IMR-90 (cell line): Measurements from ENCODE around the gene GABBR2. TPM values are rescaled to one million over a fixed set of nuclear protein-coding genes. Genes with fewer than 3 reads are reported as not detected.

Source experiments
- ATAC-seq: fragments of 200-7000 bp; cut with Tn5 transposase; 2 replicates; pipeline ENCODE4 v1.9.1; 2020; ENCODE audit warnings: low read depth, mild to moderate bottlenecking, moderate library complexity
- BruUV-seq: library from RNA; stranded (reverse); fragments of 400-500 nt; replicated peaks from 2 replicates; lab custom pipeline; 2021; lab: Mats Ljungman, UMichigan
- CTCF ChIA-PET: fragments of 300-600 bp; formaldehyde crosslinking; extraction: SDS; loops from one replicate; lab custom pipeline; 2021; ENCODE audit warnings: antibody characterized with exemption; lab: Yijun Ruan, JAX
- POLR2A ChIA-PET: fragments of 300-600 bp; sonication (Branson Sonifier 250); formaldehyde crosslinking; loops from one replicate; lab custom pipeline; 2022; ENCODE audit warnings: antibody characterized with exemption; ENCODE audit not compliant: unreplicated experiment; lab: Charles Lee
- DNase-seq: peaks from one replicate; pipeline ENCODE4 v3.0.0; 2013
- H2AFZ ChIP-seq: replicated peaks from 2 replicates; pipeline ENCODE3; 2013; ENCODE audit warnings: low read length, mild to moderate bottlenecking; ENCODE audit not compliant: poor library complexity
- H2AK5ac ChIP-seq: 2 replicates; pipeline ENCODE4 v1.6.1; 2013; ENCODE audit warnings: low read depth, low read length, inconsistent platforms
- H2AK9ac ChIP-seq: replicated peaks from 2 replicates; pipeline ENCODE3; 2013; ENCODE audit warnings: mild to moderate bottlenecking, low read depth, low read length, moderate library complexity; ENCODE audit not compliant: poor library complexity
- H2BK120ac ChIP-seq: 2 replicates; pipeline ENCODE4 v1.6.1; 2013; ENCODE audit warnings: low read depth, low read length, inconsistent platforms
- H2BK15ac ChIP-seq: 3 replicates; pipeline ENCODE4 v1.6.1; 2013; ENCODE audit warnings: low read depth, low read length, inconsistent platforms
- H2BK20ac ChIP-seq: 2 replicates; pipeline ENCODE4 v1.6.1; 2013; ENCODE audit warnings: low read depth, mild to moderate bottlenecking, inconsistent platforms, low read length, moderate library complexity
- H2BK5ac ChIP-seq: 2 replicates; pipeline ENCODE4 v1.6.1; 2013; ENCODE audit warnings: mild to moderate bottlenecking, low read depth, low read length, inconsistent platforms; ENCODE audit not compliant: poor library complexity, severe bottlenecking
- H3K14ac ChIP-seq: replicated peaks from 2 replicates; pipeline ENCODE4 v1.6.1; 2013; ENCODE audit warnings: low read depth, low read length, inconsistent platforms
- H3K18ac ChIP-seq: 2 replicates; pipeline ENCODE4 v1.6.1; 2013; ENCODE audit warnings: low read depth, low read length, control low read depth
- H3K23ac ChIP-seq: 2 replicates; pipeline ENCODE4 v1.6.1; 2013; ENCODE audit warnings: low read depth, low read length, inconsistent platforms
- H3K27ac ChIP-seq: 2 replicates; pipeline ENCODE4 v1.5.1; 2013; ENCODE audit warnings: mild to moderate bottlenecking, control low read depth, low read length; ENCODE audit not compliant: insufficient read depth
- H3K27me3 ChIP-seq: 2 replicates; pipeline ENCODE4 v1.6.1; 2013; ENCODE audit warnings: low read length; ENCODE audit not compliant: control insufficient read depth, insufficient read depth
- H3K36me3 ChIP-seq: 2 replicates; pipeline ENCODE4 v1.6.1; 2013; ENCODE audit warnings: low read length, mixed read lengths; ENCODE audit not compliant: control insufficient read depth, insufficient read depth
- H3K4ac ChIP-seq: 2 replicates; pipeline ENCODE4 v1.6.1; 2013; ENCODE audit warnings: low read depth, low read length, inconsistent platforms
- H3K4me1 ChIP-seq: 2 replicates; pipeline ENCODE4 v1.6.1; 2013; ENCODE audit warnings: low read length, mixed read lengths; ENCODE audit not compliant: control insufficient read depth, insufficient read depth
- H3K4me2 ChIP-seq: 2 replicates; pipeline ENCODE4 v1.6.1; 2013; ENCODE audit warnings: low read depth, mild to moderate bottlenecking, control low read depth, low read length, moderate library complexity
- H3K4me3 ChIP-seq: 2 replicates; pipeline ENCODE4 v1.5.1; 2013; ENCODE audit warnings: low read depth, mild to moderate bottlenecking, control low read depth, low read length, moderate library complexity; ENCODE audit not compliant: insufficient read depth
- H3K56ac ChIP-seq: 2 replicates; pipeline ENCODE4 v1.6.1; 2013; ENCODE audit warnings: low read length, inconsistent platforms; ENCODE audit not compliant: insufficient read depth; ENCODE audit errors: extremely low read depth
- H3K79me1 ChIP-seq, 2 experiments: 2 replicates each; pipeline ENCODE4 v1.6.1; 2013; ENCODE audit warnings: low read length in 2 of 2, inconsistent platforms in 1 of 2, low read depth in 1 of 2
- H3K9ac ChIP-seq: 2 replicates; pipeline ENCODE4 v1.6.1; 2013; ENCODE audit warnings: low read depth, low read length, control low read depth
- H3K9me1 ChIP-seq: 2 replicates; pipeline ENCODE4 v1.6.1; 2013; ENCODE audit warnings: low read length, inconsistent platforms; ENCODE audit not compliant: insufficient read depth
- H3K9me3 ChIP-seq: 2 replicates; pipeline ENCODE4 v1.6.1; 2013; ENCODE audit warnings: low read length; ENCODE audit not compliant: control insufficient read depth, insufficient read depth
- H4K20me1 ChIP-seq: 2 replicates; pipeline ENCODE4 v1.6.1; 2013; ENCODE audit warnings: low read length, inconsistent platforms; ENCODE audit not compliant: insufficient read depth
- H4K5ac ChIP-seq: 2 replicates; pipeline ENCODE4 v1.6.1; 2013; ENCODE audit warnings: mild to moderate bottlenecking, low read depth, low read length, control low read depth
- H4K8ac ChIP-seq, 2 experiments: 2 replicates each; pipeline ENCODE4 v1.6.1; 2013; ENCODE audit warnings: low read depth in 2 of 2, low read length in 2 of 2, control low read depth in 1 of 2, inconsistent platforms in 1 of 2
- H4K91ac ChIP-seq: 2 replicates; pipeline ENCODE4 v1.6.1; 2013; ENCODE audit warnings: low read depth, low read length, inconsistent platforms; ENCODE audit not compliant: insufficient read depth
- BHLHE40 ChIP-seq: fragments of 150-350 bp; IDR thresholded peaks from 2 replicates; pipeline ENCODE4 v1.6.1; 2016; ENCODE audit warnings: mild to moderate bottlenecking, low read depth, low read length
- CEBPB ChIP-seq: IDR thresholded peaks from 2 replicates; pipeline ENCODE4 v1.6.1; 2012; ENCODE audit warnings: low read depth, low read length, improper control_type of control experiment
- CHD1 ChIP-seq: IDR thresholded peaks from 2 replicates; pipeline ENCODE4 v1.6.1; 2012; ENCODE audit warnings: low read depth, low read length, improper control_type of control experiment
- CTCF ChIP-seq: conservative IDR thresholded peaks from 2 replicates; pipeline ENCODE4 v1.5.1; 2012; ENCODE audit warnings: mild to moderate bottlenecking, low read depth, low read length, improper control_type of control experiment
- ELK1 ChIP-seq: fragments of 150-350 bp; IDR thresholded peaks from 2 replicates; pipeline ENCODE4 v1.6.1; 2016; ENCODE audit warnings: low read depth, mild to moderate bottlenecking, low read length, moderate library complexity, borderline replicate concordance
- FOS ChIP-seq: fragments of 150-350 bp; IDR thresholded peaks from 2 replicates; pipeline ENCODE4 v1.6.1; 2016; ENCODE audit warnings: low read depth, low read length
- MAFK ChIP-seq: IDR thresholded peaks from 2 replicates; pipeline ENCODE4 v1.6.1; 2012; ENCODE audit warnings: low read depth, low read length, improper control_type of control experiment
- MAZ ChIP-seq: IDR thresholded peaks from 2 replicates; pipeline ENCODE4 v1.6.1; 2012; ENCODE audit warnings: low read depth, mild to moderate bottlenecking, low read length, improper control_type of control experiment, moderate library complexity, borderline replicate concordance
- NFE2L2 ChIP-seq: fragments of 150-350 bp; IDR thresholded peaks from 2 replicates; pipeline ENCODE4 v1.6.1; 2016; ENCODE audit warnings: low read depth, mild to moderate bottlenecking, low read length
- POLR2A ChIP-seq: IDR thresholded peaks from 2 replicates; pipeline ENCODE4 v1.6.1; 2012; ENCODE audit warnings: mild to moderate bottlenecking, low read depth, low read length
- RAD21 ChIP-seq: IDR thresholded peaks from 2 replicates; pipeline ENCODE4 v1.6.1; 2012; ENCODE audit warnings: low read length, improper control_type of control experiment
- RCOR1 ChIP-seq: IDR thresholded peaks from 2 replicates; pipeline ENCODE4 v1.6.1; 2012; ENCODE audit warnings: mild to moderate bottlenecking, low read length, improper control_type of control experiment; ENCODE audit not compliant: insufficient replicate concordance
- USF2 ChIP-seq: fragments of 150-350 bp; IDR thresholded peaks from 2 replicates; pipeline ENCODE4 v1.6.1; 2017; ENCODE audit warnings: mild to moderate bottlenecking, antibody characterized with exemption, low read length, low read depth
- WGBS, 2 experiments: methylation state at CpG; one replicate each; pipeline versions ENCODE4 v1.1.5 to v1.1.7; 2013; ENCODE audit warnings: missing lambda C conversion rate in 2 of 2; ENCODE audit not compliant: insufficient read length in 1 of 2; ENCODE audit errors: extremely low coverage in 2 of 2; 5-methylcytosine and 5-hydroxymethylcytosine counted together
- dilution Hi-C: fragments of 300-500 bp; cut with HindIII; formaldehyde crosslinking; loops from one replicate; pipeline ENCODE4 v1.14.3; 2018; ENCODE audit warnings: low sequenced_read_pairs; ENCODE audit not compliant: unreplicated experiment
- in situ Hi-C: fragments of 300-500 bp; cut with MboI; formaldehyde crosslinking; loops from 3 replicates; pipeline ENCODE4 v1.14.3; 2019; ENCODE audit warnings: low sequenced_read_pairs, inconsistent platforms, mixed read lengths
- intact Hi-C: fragments of 100-400 bp; cut with micrococcal nuclease; formaldehyde crosslinking; loops from 2 replicates; pipeline ENCODE4 v1.10.0; 2022
- polyA plus RNA-seq, 3 experiments: library from polyadenylated mRNA; depleted of rRNA; stranded (reverse); fragments of >200 nt; gene quantifications; 2 replicates each; pipeline ENCODE4 v1.2.3, GENCODE V29; 2012; ENCODE audit warnings: low replicate concordance in 1 of 3
- total RNA-seq: library from RNA; depleted of rRNA; stranded (reverse); fragments of >200 nt; gene quantifications from 2 replicates; pipeline ENCODE4 v1.2.3, GENCODE V29; 2012

The GABBR2 gene
- total and polyA plus RNA-seq, 2 of the 4 experiments (the other 2 are of a cell fraction), result 14.2 to 20.3 TPM

GRCh38 chr9:98249771-98250170 lies 459.0 kb downstream of the GABBR2 start:
- no peaks in the 10 kb centered on the region for H3K27me3 ChIP-seq
- H4K20me1 ChIP-seq, result no peaks in the 10 kb centered on the region
- H2AK9ac ChIP-seq, result peak overlapping the region; percentile 43
- DNase-seq, result no peak
- POLR2A ChIA-PET, result no interaction called here
- H3K27ac ChIP-seq, result peak overlapping the region; percentile 15
- no peak overlapping the region for H3K9ac ChIP-seq
- H2AFZ ChIP-seq, result no peak overlapping the region
- H2BK5ac ChIP-seq, result peak overlapping the region; percentile 99
- H3K18ac ChIP-seq, result peak overlapping the region; percentile 6; the same call in 1 of the 2 replicates
- no peaks in the 10 kb centered on the region for H3K9me3 ChIP-seq
- H4K8ac ChIP-seq, result peak overlapping the region; percentile 55 to 70; a peak in 3 of 4 replicates
- TF ChIP-seq CHD1 (no peak), CTCF (no peak), MAZ (no peak), BHLHE40 (no peak), FOS (no peak), USF2 (no peak), MAFK (no peak), NFE2L2 (no peak), RAD21 (no peak), POLR2A (no peak), ELK1 (no peak), RCOR1 (no peak), CEBPB (no peak)
- H4K5ac ChIP-seq, result peak overlapping the region; percentile 66; the same call in 1 of the 2 replicates
- H3K4me1 ChIP-seq, result peaks cover 46% of the 10 kb centered on the region
- H3K23ac ChIP-seq, result peak overlapping the region; percentile 84
- BruUV-seq, result no TSS peak
- H3K9me1 ChIP-seq, result peaks cover 44% of the 10 kb centered on the region
- peaks cover 31 to 70% of the 10 kb centered on the region in 2 experiments for H3K79me1 ChIP-seq
- peak overlapping the region; percentile 97 for H3K4ac ChIP-seq
- H3K56ac ChIP-seq, result no peak overlapping the region
- H2AK5ac ChIP-seq, result peak overlapping the region; percentile 95
- no peak overlapping the region for H3K4me2 ChIP-seq
- WGBS, 2 experiments, result no CpG with 5 or more reads among the region's 2 CpGs
- H4K91ac ChIP-seq, result peak overlapping the region; percentile 91
- in situ Hi-C loops (no loop called here), dilution Hi-C loops (no loop called here), intact Hi-C loops (loop anchor here (2.0 kb wide), 1 partner anchor 15 kb away; no protein-coding TSS in a partner anchor)
- peaks cover 7% of the 10 kb centered on the region; the same call in 1 of the 2 replicates for H3K36me3 ChIP-seq
- H2BK120ac ChIP-seq, result peak overlapping the region; percentile 94
- peak overlapping the region; percentile 91; the same call in 1 of the 3 replicates for H2BK15ac ChIP-seq
- H3K14ac ChIP-seq, result peak overlapping the region; percentile 87
- CTCF ChIA-PET, result no interaction called here
- peak overlapping the region; percentile 89 for H2BK20ac ChIP-seq
- no peak for ATAC-seq
- H3K4me3 ChIP-seq, result no peak overlapping the region
